GM19240 (cell line): ENCODE results near the gene BMERB1.
"Not testable (repeated sequence)": the region's sequence is repeated elsewhere in the genome, so short reads cannot be mapped to it uniquely, and the experiment has no call there.

Experiments used
- DNase-seq: peaks from one replicate; pipeline ENCODE4 v3.0.0; 2011; ENCODE audit warnings: low spot score; ENCODE audit not compliant: insufficient read length

Gene BMERB1

GRCh38 chr16:15553313-15554088 is 119.1 kb downstream of the BMERB1 start:
- no peak for DNase-seq

DNA sequence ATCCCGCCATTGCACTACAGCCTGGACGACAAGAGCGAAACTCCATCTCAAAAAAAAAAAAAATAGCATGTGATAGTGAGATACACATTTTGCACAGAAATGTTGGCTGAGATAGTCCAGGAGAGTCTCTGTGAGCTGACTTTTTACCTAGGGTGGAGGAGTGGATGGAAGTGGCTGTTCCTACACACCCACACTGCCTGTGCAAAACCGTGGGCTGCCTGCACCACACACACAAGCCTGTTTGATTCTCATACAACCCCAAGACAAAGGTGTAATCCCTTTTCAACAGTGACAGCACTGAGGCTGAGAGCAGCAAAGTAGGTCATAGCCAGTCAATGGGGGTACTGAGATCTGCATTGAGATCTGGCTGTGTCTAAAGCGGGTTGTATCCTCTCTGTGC is 121.7 kb downstream of the BMERB1 start:
- no peak for DNase-seq

GRCh38 chr16:15557258-15557657 is 122.9 kb downstream of the BMERB1 start:
- no peak for DNase-seq

DNA sequence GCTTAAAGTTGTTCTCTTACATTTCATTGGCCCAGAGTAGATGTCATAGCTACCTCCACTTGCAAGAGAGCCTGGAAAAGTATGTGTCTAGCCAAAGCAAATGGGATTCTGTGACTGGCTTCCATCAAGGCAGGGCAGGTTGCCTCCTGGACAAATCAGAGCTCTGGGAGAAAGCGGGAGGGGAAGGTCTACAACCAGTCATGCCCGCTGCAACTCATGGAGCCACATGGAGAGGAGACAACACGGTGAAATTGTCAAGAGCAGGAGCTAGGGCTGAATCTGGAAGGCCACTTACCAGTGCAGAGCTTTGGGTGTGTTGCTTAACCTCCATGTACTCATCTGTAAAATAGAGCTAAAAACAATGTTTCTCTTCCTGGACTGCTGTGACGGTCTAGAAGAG is 124.8 kb downstream of the BMERB1 start:
- DNase-seq: no peak

DNA sequence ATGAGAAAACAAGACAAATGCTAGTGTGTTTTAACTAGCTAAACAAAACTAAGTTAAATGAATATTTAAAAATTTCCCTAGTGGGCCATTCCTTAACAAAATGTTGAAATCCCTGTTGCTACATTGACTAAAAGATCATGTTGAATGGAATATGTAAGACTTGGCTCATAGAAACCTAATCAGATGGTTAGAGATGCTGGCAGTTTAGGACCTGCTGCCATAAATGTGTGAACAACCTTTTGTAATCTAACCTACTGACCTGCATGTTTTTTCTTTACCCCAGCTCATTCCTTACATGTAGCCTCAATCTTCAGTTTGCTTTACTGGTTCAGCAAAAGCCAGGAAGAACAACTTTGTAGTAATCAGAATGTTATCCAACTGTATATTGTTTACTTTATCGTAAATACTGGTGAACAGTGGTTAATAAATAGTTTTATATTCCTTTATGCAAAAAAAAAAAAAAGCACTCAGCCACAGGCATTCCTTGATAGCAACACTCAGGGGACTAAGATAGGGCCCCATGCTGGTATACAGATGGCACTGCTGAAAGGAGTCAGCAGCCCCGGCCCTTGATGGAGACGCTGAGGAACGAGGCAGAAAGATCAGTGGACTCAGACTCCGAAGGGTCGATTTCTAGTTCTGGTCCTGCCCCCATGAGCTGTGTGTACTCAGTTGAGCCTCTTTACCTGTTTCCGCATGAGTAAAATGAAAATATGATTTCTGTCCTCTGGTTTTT is 130.4 kb downstream of the BMERB1 start:
- DNase-seq: no peak

DNA sequence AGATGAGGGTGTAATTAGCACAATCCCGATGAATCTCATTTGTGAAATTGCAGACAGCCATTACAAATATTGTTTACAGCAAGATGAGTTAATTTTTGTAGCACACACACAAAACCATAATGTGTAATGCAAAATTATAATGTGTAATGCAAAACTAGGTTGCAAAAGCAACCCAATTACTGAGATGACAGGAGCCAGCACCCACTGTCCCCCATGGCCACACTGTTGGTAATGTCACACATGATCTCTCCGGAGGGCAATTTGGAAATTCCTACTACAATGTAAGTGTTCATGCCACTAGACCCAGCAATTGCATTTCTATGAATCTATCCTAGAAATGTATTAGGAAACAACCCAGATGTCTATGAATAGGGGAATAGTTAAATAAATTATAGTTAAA is 131.7 kb downstream of the BMERB1 start:
- no peak for DNase-seq

- DNase-seq: no peak
Measured at GRCh38 chr16:15567823-15568222, 133.4 kb downstream of the BMERB1 start.

DNA sequence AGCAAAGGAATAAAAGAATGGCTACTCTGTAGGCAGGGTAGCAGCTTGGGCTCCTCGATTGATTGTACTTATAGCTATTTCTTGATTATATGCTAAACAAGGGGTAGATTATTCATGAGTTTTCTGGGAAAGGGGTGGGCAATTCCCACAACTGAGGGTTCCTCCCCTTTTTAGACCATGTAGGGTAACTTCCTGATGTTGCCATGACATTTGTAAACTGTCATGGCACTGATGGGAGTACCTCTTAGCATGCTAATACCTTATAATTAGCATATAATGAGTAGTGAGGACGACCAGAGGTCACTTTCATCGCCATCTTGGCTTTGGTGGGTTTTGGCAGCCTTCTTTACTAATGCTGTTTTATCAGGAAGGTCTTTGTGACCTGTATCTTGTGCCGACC is 136.3 kb downstream of the BMERB1 start:
- DNase-seq: not testable (repeated sequence)

DNA sequence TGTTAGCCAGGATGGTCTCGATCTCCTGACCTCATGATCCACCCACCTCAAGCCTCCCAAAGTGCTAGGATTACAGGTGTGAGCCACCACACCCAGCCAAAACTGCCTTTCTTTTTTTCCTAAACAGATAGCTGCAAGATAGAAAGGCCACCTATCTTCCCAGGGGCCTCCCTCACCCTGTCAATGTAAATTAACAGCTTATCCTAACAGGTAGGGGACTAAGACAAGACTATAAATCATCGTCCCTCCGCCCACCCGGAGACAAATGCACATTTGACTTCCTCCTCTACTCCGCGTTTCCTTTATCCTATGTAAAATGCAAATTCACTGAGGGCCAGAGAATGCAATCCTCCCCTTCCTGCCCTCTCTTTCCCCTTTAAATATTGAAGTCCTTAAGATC is 137.2 kb downstream of the BMERB1 start:
- no peak for DNase-seq

DNA sequence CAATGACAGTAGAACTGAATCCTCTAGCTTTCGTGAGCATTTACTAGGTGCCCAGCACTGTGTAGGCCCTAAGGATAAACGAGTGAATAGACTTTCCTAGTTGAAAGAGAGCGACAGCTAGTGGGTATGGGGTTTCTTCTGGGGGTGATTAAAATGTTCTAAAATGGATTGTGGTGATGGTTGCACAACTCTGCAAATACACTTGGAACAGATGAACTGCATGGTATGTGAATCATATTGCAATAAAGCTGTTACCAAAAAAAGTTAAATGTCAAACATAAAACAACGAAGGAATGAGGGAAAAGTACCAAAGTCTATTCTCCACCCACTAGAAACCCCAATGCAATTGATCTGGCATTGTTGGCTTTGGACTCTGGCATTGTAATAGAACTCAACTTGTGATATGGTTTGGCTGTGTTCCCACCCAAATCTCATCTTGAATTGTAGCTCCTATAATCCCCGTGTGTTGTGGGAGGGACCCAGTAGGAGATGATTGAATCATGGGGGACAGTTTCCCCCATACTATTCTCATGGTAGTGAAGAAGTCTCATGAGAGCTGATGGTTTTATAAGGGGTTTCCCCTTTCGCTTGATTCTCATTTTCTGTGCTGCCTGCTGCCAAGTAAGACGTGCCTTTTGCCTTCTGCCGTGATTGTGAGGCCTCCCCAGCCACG is 138.1 kb downstream of the BMERB1 start:
- no peak for DNase-seq

DNA sequence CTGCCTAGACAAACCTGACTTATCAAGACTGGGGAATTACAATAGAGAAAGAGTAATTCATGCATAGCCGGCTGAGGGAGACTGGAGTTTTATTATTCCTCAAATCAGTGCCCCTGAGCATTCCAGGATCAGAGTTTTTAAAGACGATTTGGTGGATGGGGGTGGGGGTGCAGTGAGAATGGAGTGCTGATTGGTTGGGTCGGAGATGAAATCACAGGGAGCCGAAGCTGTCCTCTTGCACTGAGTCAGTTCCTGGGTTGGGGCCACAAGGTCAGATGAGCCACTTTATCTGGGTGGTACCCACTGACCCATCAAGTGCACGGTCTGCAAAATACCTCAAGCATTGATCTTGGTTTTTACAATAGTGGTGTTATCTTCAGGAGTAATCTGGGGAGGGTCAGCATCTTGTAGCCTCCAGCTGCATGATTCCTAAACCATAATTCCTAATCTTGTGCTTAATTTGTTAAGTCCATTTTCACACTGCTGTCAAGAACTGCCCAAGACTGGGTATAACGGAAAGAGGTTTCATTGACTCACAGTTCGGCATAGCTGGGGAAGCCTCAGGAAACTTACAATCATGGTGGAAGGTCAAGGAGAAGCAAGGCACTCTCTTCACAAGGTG is 139.0 kb downstream of the BMERB1 start:
- no peak for DNase-seq

- not testable (repeated sequence) for DNase-seq
Measured at GRCh38 chr16:15573896-15574613, 139.7 kb downstream of the BMERB1 start.

DNA sequence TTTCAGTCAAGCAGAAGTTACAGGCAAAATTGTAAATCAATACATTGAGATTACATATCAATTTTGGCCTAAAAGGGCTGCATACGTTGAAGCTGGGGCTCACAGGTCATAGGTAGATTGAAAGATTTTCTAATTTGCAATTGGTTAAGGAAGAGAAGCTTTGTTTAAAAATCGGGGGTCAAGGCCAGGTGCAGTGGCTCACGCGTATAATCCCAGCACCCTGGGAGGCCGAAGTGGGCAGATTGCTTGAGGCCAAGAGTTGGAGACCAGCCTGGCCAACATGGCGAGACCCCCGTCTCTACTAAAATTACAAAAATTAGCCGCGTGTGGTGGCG is 140.2 kb downstream of the BMERB1 start:
- no peak for DNase-seq

- no peak for DNase-seq
Measured at GRCh38 chr16:15575293-15576049, 141.1 kb downstream of the BMERB1 start.

DNA sequence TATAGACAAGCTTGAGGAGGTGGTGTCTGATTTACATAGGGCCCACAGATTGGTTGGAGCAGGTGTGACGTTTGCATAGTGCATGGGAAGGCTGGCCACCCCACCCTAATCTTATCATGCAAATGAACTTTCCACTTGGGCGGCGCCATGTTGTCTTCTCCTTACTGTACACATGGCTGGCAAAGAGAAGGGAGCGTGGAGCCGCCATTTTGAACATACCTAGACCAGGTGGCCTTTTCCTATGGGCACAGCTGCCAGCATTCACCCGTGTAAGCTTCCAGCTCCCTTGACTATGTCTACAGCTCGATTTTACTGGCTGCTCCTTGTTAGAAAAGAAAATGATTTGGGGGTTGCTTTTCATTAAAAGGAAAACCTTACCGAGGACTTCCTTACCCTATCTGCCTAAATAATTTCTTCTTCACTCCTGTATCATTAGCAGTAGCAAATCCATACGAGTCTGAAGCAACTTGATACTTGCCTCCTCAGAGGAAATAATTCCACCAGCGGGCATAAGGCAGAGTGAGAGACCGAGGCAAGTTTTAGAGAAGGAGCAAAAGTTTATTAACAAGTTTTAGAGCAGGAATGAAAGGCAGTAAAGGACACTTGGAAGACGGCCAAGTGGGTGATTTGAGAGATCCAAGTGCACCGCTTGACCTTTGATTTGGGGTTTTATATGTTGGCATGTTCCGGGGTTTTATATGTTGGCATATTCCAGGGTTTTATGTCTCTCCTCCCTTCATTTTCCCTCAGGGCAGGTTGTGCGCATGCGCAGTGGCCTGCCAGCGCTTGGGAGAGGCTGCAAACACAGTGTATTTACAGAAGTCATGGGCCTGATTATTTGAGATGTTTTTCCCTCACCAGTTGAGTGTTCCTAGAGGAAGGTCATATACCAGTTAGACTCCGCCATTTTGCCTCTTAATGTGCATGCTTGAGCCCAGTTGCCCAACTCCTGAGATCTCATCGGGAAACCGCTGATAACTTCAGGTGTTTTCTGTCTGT is 142.9 kb downstream of the BMERB1 start:
- DNase-seq: no peak

- DNase-seq: no peak
Measured at GRCh38 chr16:15578824-15579223, 144.4 kb downstream of the BMERB1 start.

- no peak for DNase-seq
Measured at GRCh38 chr16:15581127-15581815, 146.9 kb downstream of the BMERB1 start.

GRCh38 chr16:15583526-15583925 is 149.1 kb downstream of the BMERB1 start:
- no peak for DNase-seq

GRCh38 chr16:15585956-15586355 is 151.6 kb downstream of the BMERB1 start:
- DNase-seq: no peak
